Ectodermal cell (in vitro differentiated cells): ENCODE results near the gene ST6GALNAC4.

Experiments used
- H3K27ac ChIP-seq: 2 replicates; pipeline ENCODE4 v1.7.0; 2013; ENCODE audit warnings: mild to moderate bottlenecking, low read depth, low read length; ENCODE audit not compliant: insufficient read depth, poor library complexity, severe bottlenecking
- H3K27me3 ChIP-seq: 2 replicates; pipeline ENCODE4 v1.7.0; 2013; ENCODE audit warnings: mild to moderate bottlenecking, low read length; ENCODE audit not compliant: insufficient read depth, control insufficient read depth, poor library complexity, severe bottlenecking
- H3K36me3 ChIP-seq: one replicate; pipeline ENCODE4 v1.7.0; 2013; ENCODE audit warnings: low read length; ENCODE audit not compliant: control insufficient read depth, insufficient read depth
- H3K4me1 ChIP-seq: one replicate; pipeline ENCODE4 v1.7.0; 2013; ENCODE audit warnings: low read length; ENCODE audit not compliant: control insufficient read depth, insufficient read depth
- H3K4me3 ChIP-seq: 2 replicates; pipeline ENCODE4 v1.7.0; 2013; ENCODE audit warnings: low read depth, low read length, control low read depth; ENCODE audit not compliant: insufficient read depth
- H3K9me3 ChIP-seq: 2 replicates; pipeline ENCODE4 v1.7.0; 2013; ENCODE audit warnings: mild to moderate bottlenecking, low read length, moderate library complexity; ENCODE audit not compliant: control insufficient read depth
- WGBS, 2 experiments: methylation state at CpG; one replicate each; pipeline ENCODE4 v1.1.7; 2013; ENCODE audit warnings: missing lambda C conversion rate in 2 of 2; 5-methylcytosine and 5-hydroxymethylcytosine counted together

ST6GALNAC4 gene

GRCh38 chr9:127913682-127914081 is 3.2 kb downstream of the ST6GALNAC4 start:
- Histone ChIP-seq H3K4me3 (no peak overlapping the region), H3K36me3 (no peaks in the 10 kb centered on the region), H3K27ac (no peak overlapping the region), H3K4me1 (peaks cover 13% of the 10 kb centered on the region), H3K27me3 (peaks cover 18% of the 10 kb centered on the region), H3K9me3 (no peaks in the 10 kb centered on the region)
- 94 to 96% methylated on average over 11 of the region's 11 CpGs for WGBS, 2 experiments

GRCh38 chr9:127912882-127913281 is 4.0 kb downstream of the ST6GALNAC4 start:
- Histone ChIP-seq H3K4me1 (peaks cover 13% of the 10 kb centered on the region), H3K9me3 (no peaks in the 10 kb centered on the region)

GRCh38 chr9:127912296-127912695 is 4.5 kb downstream of the ST6GALNAC4 start:
- no peaks in the 10 kb centered on the region for H3K36me3 ChIP-seq
- peaks cover 10% of the 10 kb centered on the region for H3K4me1 ChIP-seq
- no peak overlapping the region for H3K27ac ChIP-seq
- H3K27me3 ChIP-seq = peaks cover 18% of the 10 kb centered on the region
- 96 to 97% methylated on average over 31 of the region's 31 CpGs for WGBS, 2 experiments
- no peak overlapping the region for H3K4me3 ChIP-seq
- H3K9me3 ChIP-seq = no peaks in the 10 kb centered on the region

More at GRCh38 chr9:127912882-127913281, 4.0 kb downstream of the ST6GALNAC4 start:
- WGBS, 2 experiments = 94 to 96% methylated on average over 5 of the region's 5 CpGs
- Histone ChIP-seq H3K4me3 (no peak overlapping the region), H3K36me3 (no peaks in the 10 kb centered on the region), H3K27me3 (peaks cover 18% of the 10 kb centered on the region), H3K27ac (no peak overlapping the region)

GRCh38 chr9:127910613-127911205 is 6.1 kb downstream of the ST6GALNAC4 start:
- Histone ChIP-seq H3K36me3 (no peaks in the 10 kb centered on the region), H3K27me3 (peaks cover 5% of the 10 kb centered on the region), H3K9me3 (no peaks in the 10 kb centered on the region), H3K4me1 (no peaks in the 10 kb centered on the region), H3K4me3 (no peak overlapping the region), H3K27ac (no peak overlapping the region)
- 87 to 90% methylated on average over 6 of the region's 6 CpGs for WGBS, 2 experiments

- Histone ChIP-seq H3K9me3 (no peaks in the 10 kb centered on the region), H3K4me3 (no peak overlapping the region), H3K4me1 (peaks cover under 1% of the 10 kb centered on the region), H3K27ac (no peak overlapping the region), H3K27me3 (no peaks in the 10 kb centered on the region), H3K36me3 (no peaks in the 10 kb centered on the region)
- 88 to 90% methylated on average over 17 of the region's 17 CpGs for WGBS, 2 experiments
Measured at GRCh38 chr9:127909839-127910273, 7.0 kb downstream of the ST6GALNAC4 start.

GRCh38 chr9:127908660-127908926 is 8.2 kb downstream of the ST6GALNAC4 start:
- Histone ChIP-seq H3K9me3 (no peaks in the 10 kb centered on the region), H3K27ac (no peak overlapping the region), H3K4me1 (peaks cover 13% of the 10 kb centered on the region), H3K4me3 (no peak overlapping the region), H3K27me3 (no peaks in the 10 kb centered on the region), H3K36me3 (no peaks in the 10 kb centered on the region)
- 95 to 97% methylated on average over 10 of the region's 10 CpGs for WGBS, 2 experiments

GRCh38 chr9:127907867-127908659 is 8.8 kb downstream of the ST6GALNAC4 start:
- 87 to 89% methylated on average over 35 of the region's 35 CpGs for WGBS, 2 experiments
- no peaks in the 10 kb centered on the region for H3K9me3 ChIP-seq
- no peaks in the 10 kb centered on the region for H3K36me3 ChIP-seq
- H3K27me3 ChIP-seq = no peaks in the 10 kb centered on the region
- no peak overlapping the region for H3K4me3 ChIP-seq
- peaks cover 13% of the 10 kb centered on the region for H3K4me1 ChIP-seq
- no peak overlapping the region for H3K27ac ChIP-seq

GRCh38 chr9:127905788-127906191 is 11.1 kb downstream of the ST6GALNAC4 start:
- Histone ChIP-seq H3K27ac (no peak overlapping the region), H3K4me1 (peaks cover 13% of the 10 kb centered on the region), H3K9me3 (no peaks in the 10 kb centered on the region), H3K4me3 (no peak overlapping the region), H3K36me3 (no peaks in the 10 kb centered on the region), H3K27me3 (no peaks in the 10 kb centered on the region)
- 89% methylated on average over 12 of the region's 12 CpGs for WGBS, 2 experiments

GRCh38 chr9:127905004-127905728 is 11.7 kb downstream of the ST6GALNAC4 start:
- Histone ChIP-seq H3K4me3 (no peak overlapping the region), H3K9me3 (no peaks in the 10 kb centered on the region), H3K27me3 (no peaks in the 10 kb centered on the region), H3K27ac (no peak overlapping the region), H3K4me1 (peaks cover 13% of the 10 kb centered on the region), H3K36me3 (no peaks in the 10 kb centered on the region)
- 90 to 91% methylated on average over 5 of the region's 5 CpGs for WGBS, 2 experiments

- H3K27ac ChIP-seq = no peak overlapping the region
- no peaks in the 10 kb centered on the region for H3K27me3 ChIP-seq
- H3K4me1 ChIP-seq = peaks cover 13% of the 10 kb centered on the region
- no peaks in the 10 kb centered on the region for H3K9me3 ChIP-seq
- WGBS, 2 experiments = 78 to 80% methylated on average over 11 to 12 of the region's 12 CpGs
- no peak overlapping the region for H3K4me3 ChIP-seq
- H3K36me3 ChIP-seq = no peaks in the 10 kb centered on the region
Measured at GRCh38 chr9:127904561-127905003, 12.3 kb downstream of the ST6GALNAC4 start.
